ENCODE data around the gene FOXB1. TPM values are rescaled to one million over a fixed set of nuclear protein-coding genes. Genes with fewer than 3 reads are reported as not detected.

The FOXB1 gene
- total and polyA plus RNA-seq, 7 donors: not detected

- intact Hi-C loops (cut with DNase I): no loop called here
- WGBS, 3 donors: 33 to 41% (median 34%) methylated on average over 5 of the region's 5 CpGs
- DNase-seq (no peak), ATAC-seq (no peak)
- H3K9me3 ChIP-seq: peaks cover 1% of the 10 kb centered on the region
- H3K27me3 ChIP-seq (ENCODE audit: insufficient read depth in 3 of 3, low read length in 2 of 3): peaks cover 0 to 42% (median 5%) of the 10 kb centered on the region in 3 donors
- no peaks in the 10 kb centered on the region for H3K36me3 ChIP-seq (ENCODE audit: insufficient read depth in 1 of 2, low read depth in 1 of 2)
- H3K4me3 ChIP-seq: no peak overlapping the region
- no peak for TF ChIP-seq CTCF (IDR thresholded peaks at IDR 0.05)
- H3K27ac ChIP-seq: no peak overlapping the region
- no peaks in the 10 kb centered on the region for H3K4me1 ChIP-seq
Measured at GRCh38 chr15:60044636-60045270, 40.6 kb downstream of the FOXB1 start.

GRCh38 chr15:60047701-60048100 is 43.6 kb downstream of the FOXB1 start:
- Histone ChIP-seq H3K9me3 (peaks cover 13% of the 10 kb centered on the region), H3K27ac (no peak overlapping the region), H3K4me1 (no peaks in the 10 kb centered on the region), H3K27me3 (ENCODE audit: insufficient read depth in 3 of 3, low read length in 2 of 3) (peaks cover 0 to 29% (median 8%) of the 10 kb centered on the region in 3 donors), H3K4me3 (no peak overlapping the region), H3K36me3 (ENCODE audit: insufficient read depth in 1 of 2, low read depth in 1 of 2) (no peaks in the 10 kb centered on the region)
- DNase-seq (no peak), ATAC-seq (no peak)
- 14 to 34% (median 20%) methylated on average over 1 of the region's 1 CpG for WGBS, 3 donors
- intact Hi-C loops (cut with DNase I): no loop called here
- TF ChIP-seq CTCF (IDR thresholded peaks at IDR 0.05): no peak

- no peak overlapping the region for H3K4me3 ChIP-seq
- ATAC-seq (no peak), DNase-seq (no peak)
- H3K36me3 ChIP-seq (ENCODE audit: insufficient read depth in 1 of 2, low read depth in 1 of 2): no peaks in the 10 kb centered on the region
- WGBS, 3 donors: 82 to 100% (median 88%) methylated on average over 1 of the region's 1 CpG
- no peak for TF ChIP-seq CTCF (IDR thresholded peaks at IDR 0.05)
- no peaks in the 10 kb centered on the region for H3K4me1 ChIP-seq
- intact Hi-C loops (cut with DNase I): no loop called here
- peaks cover 2 to 9% (median 7%) of the 10 kb centered on the region in 3 donors for H3K27me3 ChIP-seq (ENCODE audit: insufficient read depth in 3 of 3, low read length in 2 of 3)
- H3K9me3 ChIP-seq: peaks cover 13% of the 10 kb centered on the region
- H3K27ac ChIP-seq: no peak overlapping the region
Measured at GRCh38 chr15:60049948-60050347, 45.8 kb downstream of the FOXB1 start.

GRCh38 chr15:60052796-60053195 is 48.7 kb downstream of the FOXB1 start:
- WGBS, 3 donors: 83 to 92% (median 87%) methylated on average over 2 of the region's 2 CpGs
- TF ChIP-seq CTCF (IDR thresholded peaks at IDR 0.05): no peak
- no peak overlapping the region for H3K4me3 ChIP-seq
- intact Hi-C loops (cut with DNase I): no loop called here
- no peak overlapping the region for H3K27ac ChIP-seq
- DNase-seq (no peak), ATAC-seq (no peak)
- no peaks in the 10 kb centered on the region for H3K4me1 ChIP-seq
- H3K9me3 ChIP-seq: peaks cover 13% of the 10 kb centered on the region
- no peaks in the 10 kb centered on the region for H3K36me3 ChIP-seq (ENCODE audit: insufficient read depth in 1 of 2, low read depth in 1 of 2)
- peaks cover 2 to 5% (median 5%) of the 10 kb centered on the region in 3 donors for H3K27me3 ChIP-seq (ENCODE audit: insufficient read depth in 3 of 3, low read length in 2 of 3)

GRCh38 chr15:60054472-60054871 is 50.4 kb downstream of the FOXB1 start:
- WGBS, 3 donors: 80 to 95% (median 91%) methylated on average over 2 of the region's 2 CpGs
- H3K27ac ChIP-seq: no peak overlapping the region

More at GRCh38 chr15:60054472-60054871, 50.4 kb downstream of the FOXB1 start:
- Histone ChIP-seq H3K27me3 (ENCODE audit: insufficient read depth in 3 of 3, low read length in 2 of 3) (peaks cover 2 to 5% (median 2%) of the 10 kb centered on the region in 3 donors), H3K4me1 (no peaks in the 10 kb centered on the region), H3K9me3 (peaks cover 13% of the 10 kb centered on the region), H3K36me3 (ENCODE audit: insufficient read depth in 1 of 2, low read depth in 1 of 2) (no peaks in the 10 kb centered on the region), H3K4me3 (no peak overlapping the region)
- TF ChIP-seq CTCF (IDR thresholded peaks at IDR 0.05): no peak
- no peak for ATAC-seq
- no peak for DNase-seq
- intact Hi-C loops (cut with DNase I): no loop called here
